IPS-20b (cell line): ENCODE data around the gene BBS10.
A peak's percentile ranks its signal among the peaks of the same experiment; 100 is the strongest.
"Not testable (repeated sequence)": the region's sequence is repeated elsewhere in the genome, so short reads cannot be mapped to it uniquely, and the experiment has no call there.

ENCODE experiments used
- H3K27ac ChIP-seq: one replicate; pipeline ENCODE4 v1.5.1; 2013; ENCODE audit warnings: low read length
- H3K27me3 ChIP-seq: 2 replicates; pipeline ENCODE4 v1.6.1; 2013; ENCODE audit warnings: mild to moderate bottlenecking, low read length, inconsistent platforms; ENCODE audit not compliant: insufficient read depth
- H3K36me3 ChIP-seq: 2 replicates; pipeline ENCODE4 v1.6.1; 2013; ENCODE audit warnings: low read depth, mild to moderate bottlenecking, inconsistent platforms, low read length, moderate library complexity; ENCODE audit not compliant: insufficient read depth
- H3K4me1 ChIP-seq: 2 replicates; pipeline ENCODE4 v1.6.1; 2013; ENCODE audit warnings: mild to moderate bottlenecking, control low read depth, inconsistent platforms, low read length, moderate library complexity; ENCODE audit not compliant: insufficient read depth
- H3K4me3 ChIP-seq: 2 replicates; pipeline ENCODE4 v1.5.1; 2013; ENCODE audit warnings: mild to moderate bottlenecking, low read length, inconsistent platforms
- H3K9ac ChIP-seq: 2 replicates; pipeline ENCODE4 v1.6.1; 2013; ENCODE audit warnings: low read depth, mild to moderate bottlenecking, inconsistent platforms, low read length, moderate library complexity
- H3K9me3 ChIP-seq: 2 replicates; pipeline ENCODE4 v1.6.1; 2013; ENCODE audit warnings: mild to moderate bottlenecking, low read depth, low read length, inconsistent platforms; ENCODE audit not compliant: insufficient read depth

The BBS10 gene

DNA sequence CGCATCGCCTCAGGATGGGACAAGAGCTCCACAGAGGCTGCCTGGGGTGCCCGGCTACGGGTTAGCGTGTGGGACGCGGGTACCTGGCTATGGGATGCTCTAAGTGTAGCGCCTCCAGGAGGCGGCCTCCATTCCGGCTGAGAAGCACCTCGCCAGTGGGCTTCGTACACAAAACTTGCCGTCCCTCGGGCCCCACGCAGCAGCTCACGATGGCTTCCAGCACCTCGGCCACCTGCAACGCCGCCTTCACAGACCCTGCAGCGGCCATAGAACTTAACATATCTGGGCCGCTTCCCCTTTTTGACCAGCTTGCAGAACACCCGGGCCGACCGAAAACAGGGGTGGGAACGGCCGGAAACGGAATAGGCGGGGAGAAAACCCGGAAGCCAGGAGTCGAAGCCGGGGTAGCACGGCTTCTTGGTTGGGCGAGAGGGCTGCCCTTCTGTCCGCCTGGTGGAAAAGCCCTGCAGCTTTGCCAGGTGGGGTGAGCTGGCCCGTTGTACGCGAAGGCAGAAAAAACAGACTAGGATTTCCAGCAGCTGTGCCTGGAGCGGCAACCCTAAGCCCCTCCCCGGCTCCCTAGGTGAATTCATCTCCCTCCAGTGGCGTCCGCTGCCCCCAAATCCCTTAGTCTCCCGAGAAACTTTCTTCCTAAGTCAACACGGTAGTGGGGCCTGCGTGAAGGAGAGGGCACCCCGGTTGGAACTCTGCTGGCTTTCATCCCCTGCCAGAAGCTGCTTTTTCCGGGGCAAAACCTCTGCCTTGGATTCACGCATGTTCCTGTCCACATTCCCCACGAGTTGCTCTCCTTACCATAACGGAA is at the start of gene BBS10:
BBS10 (minus strand) TSS at position 337 of the 823 bp plus-strand sequence; CDS start at position 280, 57 bp downstream.
- 0 out of 2 replicates have a peak, but pooled peaks cover 5% of the 10 kb centered on the region for H3K4me1 ChIP-seq
- H3K9ac ChIP-seq: peak within 1 kb of the TSS; percentile 90
- H3K27me3 ChIP-seq: no peaks in the 10 kb centered on the region
- H3K9me3 ChIP-seq: no peaks in the 10 kb centered on the region
- H3K4me3 ChIP-seq: peak within 1 kb of the TSS; percentile 94
- H3K27ac ChIP-seq: peak within 1 kb of the TSS; percentile 82
- H3K36me3 ChIP-seq: no peaks in the 10 kb centered on the region

DNA sequence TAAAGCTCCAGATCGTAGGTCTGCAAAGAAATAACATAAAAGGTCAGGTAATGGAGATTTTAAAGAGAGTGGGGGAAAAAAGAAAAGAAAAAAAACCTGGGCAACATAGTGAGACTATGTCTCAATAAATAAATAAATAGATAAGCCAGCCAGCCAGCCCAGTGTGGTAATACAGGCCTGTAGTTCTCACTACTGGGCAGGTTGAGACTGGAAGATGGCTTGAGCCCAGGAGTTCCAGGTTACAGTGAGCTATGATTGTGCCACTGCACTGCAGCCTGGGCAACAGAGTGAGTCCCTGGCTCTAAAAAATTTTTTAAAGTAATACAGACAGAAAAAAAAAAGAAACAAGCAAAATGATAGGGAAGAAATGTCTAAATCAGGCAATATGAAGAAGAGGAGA is 43.2 kb upstream of the BBS10 start:
- Histone ChIP-seq H3K36me3 (peaks cover 25% of the 10 kb centered on the region), H3K9me3 (no peaks in the 10 kb centered on the region), H3K4me3 (no peak overlapping the region), H3K9ac (no peak overlapping the region), H3K4me1 (no peaks in the 10 kb centered on the region), H3K27ac (no peak overlapping the region), H3K27me3 (no peaks in the 10 kb centered on the region)

DNA sequence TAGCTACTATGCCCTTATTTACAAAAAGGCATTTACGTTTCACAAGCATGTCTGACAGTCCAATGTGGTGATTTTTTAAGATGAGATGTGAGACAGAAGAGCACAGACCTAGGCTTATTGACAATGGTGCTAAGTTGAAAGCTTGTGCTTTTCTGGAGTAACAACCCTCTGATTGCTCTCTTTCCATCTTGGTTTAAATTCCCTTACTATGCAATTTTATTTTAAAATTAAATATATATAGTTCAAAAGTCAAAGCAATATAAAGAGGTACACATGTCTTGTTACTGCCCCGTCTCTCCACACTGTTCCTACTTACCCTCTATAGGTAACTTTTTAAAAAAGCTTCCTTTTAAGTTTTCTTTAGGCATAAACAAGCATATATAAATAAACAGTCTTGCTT is 39.4 kb upstream of the BBS10 start:
- Histone ChIP-seq H3K27ac (no peak overlapping the region), H3K9me3 (no peaks in the 10 kb centered on the region), H3K9ac (no peak overlapping the region), H3K27me3 (no peaks in the 10 kb centered on the region), H3K4me3 (no peak overlapping the region), H3K36me3 (peaks cover 44% of the 10 kb centered on the region), H3K4me1 (peaks cover 4% of the 10 kb centered on the region; the same call in 1 of the 2 replicates)

DNA sequence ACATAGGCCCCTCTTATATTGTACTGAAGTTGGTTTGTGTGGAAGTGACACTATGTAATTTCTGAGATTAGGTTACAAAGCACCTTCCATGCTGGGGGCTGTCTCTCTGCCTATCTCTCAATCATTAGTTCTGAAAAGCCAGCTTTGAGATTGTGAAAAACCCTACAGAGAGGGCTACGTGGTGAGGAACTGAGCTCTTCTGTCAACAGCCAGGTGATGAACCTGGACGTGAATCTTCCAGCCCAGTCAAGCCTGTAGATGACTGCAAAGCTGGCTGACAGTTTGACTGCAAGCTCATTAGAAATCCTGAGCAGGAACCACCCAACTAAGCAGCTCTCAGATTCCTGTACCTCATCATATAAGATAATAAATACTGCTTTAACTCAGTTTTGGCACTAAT is 36.3 kb upstream of the BBS10 start:
- peaks cover 4% of the 10 kb centered on the region; the same call in 1 of the 2 replicates for H3K4me1 ChIP-seq
- peaks cover 32% of the 10 kb centered on the region for H3K36me3 ChIP-seq
- H3K27me3 ChIP-seq: no peaks in the 10 kb centered on the region
- H3K9me3 ChIP-seq: no peaks in the 10 kb centered on the region
- no peak overlapping the region for H3K4me3 ChIP-seq
- no peak overlapping the region for H3K27ac ChIP-seq
- no peak overlapping the region for H3K9ac ChIP-seq

DNA sequence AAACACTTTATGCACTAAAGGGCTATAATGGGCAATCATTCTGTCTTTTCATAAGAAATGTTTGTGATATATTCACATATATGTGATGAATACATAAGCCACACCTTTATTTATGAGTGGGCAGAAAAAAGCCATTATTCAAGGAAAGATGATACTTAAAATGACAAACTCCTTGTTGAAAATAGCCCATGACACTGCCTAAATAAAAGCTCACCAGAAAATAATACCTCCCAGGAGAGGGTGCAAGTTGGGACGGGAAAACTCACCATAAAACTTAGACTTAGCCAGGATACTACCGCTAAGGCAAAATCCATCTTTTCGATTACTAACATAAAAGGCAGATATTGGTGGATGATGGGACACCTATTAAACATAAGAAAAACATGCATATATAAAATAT is 35.8 kb upstream of the BBS10 start:
- Histone ChIP-seq H3K4me3 (no peak overlapping the region), H3K36me3 (peaks cover 26% of the 10 kb centered on the region), H3K27me3 (no peaks in the 10 kb centered on the region), H3K9ac (no peak overlapping the region), H3K9me3 (no peaks in the 10 kb centered on the region), H3K27ac (no peak overlapping the region), H3K4me1 (peaks cover 4% of the 10 kb centered on the region; the same call in 1 of the 2 replicates)

DNA sequence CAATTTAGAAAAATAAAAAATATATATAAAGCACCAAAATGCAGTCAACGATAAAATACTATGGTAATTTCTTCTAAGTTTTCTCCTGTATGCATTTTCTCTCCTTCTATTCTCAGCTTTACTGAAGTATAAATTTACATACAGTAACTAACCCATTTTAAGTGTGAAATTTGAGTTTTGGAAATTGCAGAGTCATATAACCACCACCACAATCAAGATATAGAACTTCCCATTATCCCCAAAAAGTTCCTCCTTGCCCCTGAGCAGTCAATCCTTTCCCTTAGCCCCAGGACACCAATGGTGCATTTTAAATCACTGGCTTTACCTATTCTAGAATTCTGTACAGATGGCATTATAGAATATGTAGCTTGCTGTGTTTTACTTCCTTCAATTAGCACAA is 31.0 kb upstream of the BBS10 start:
- Histone ChIP-seq H3K4me1 (no peaks in the 10 kb centered on the region), H3K9ac (no peak overlapping the region), H3K9me3 (no peaks in the 10 kb centered on the region), H3K27me3 (no peaks in the 10 kb centered on the region), H3K36me3 (peaks cover 42% of the 10 kb centered on the region), H3K27ac (no peak overlapping the region), H3K4me3 (no peak overlapping the region)

DNA sequence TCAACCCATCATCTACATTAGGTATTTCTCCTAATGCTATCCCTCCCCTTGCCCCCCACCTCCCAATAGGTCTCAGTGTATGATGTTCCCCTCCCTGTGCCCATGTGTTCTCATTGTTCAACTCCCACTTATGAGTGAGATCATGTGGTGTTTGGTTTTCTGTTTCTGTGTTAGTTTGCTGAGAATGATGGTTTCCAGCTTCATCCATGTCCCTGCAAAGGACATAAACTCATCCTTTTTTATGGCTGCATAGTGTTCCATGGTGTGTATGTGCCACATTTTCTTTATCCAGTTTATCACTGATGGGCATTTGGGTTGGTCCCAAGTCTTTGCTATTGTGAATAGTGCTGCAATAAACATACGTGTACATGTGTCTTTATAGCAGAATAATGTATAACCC is 28.7 kb upstream of the BBS10 start:
- not testable (repeated sequence) for H3K4me1 ChIP-seq, H3K9ac ChIP-seq, H3K27ac ChIP-seq, H3K9me3 ChIP-seq, H3K27me3 ChIP-seq, H3K4me3 ChIP-seq
- H3K36me3 ChIP-seq: peaks cover 45% of the 10 kb centered on the region

DNA sequence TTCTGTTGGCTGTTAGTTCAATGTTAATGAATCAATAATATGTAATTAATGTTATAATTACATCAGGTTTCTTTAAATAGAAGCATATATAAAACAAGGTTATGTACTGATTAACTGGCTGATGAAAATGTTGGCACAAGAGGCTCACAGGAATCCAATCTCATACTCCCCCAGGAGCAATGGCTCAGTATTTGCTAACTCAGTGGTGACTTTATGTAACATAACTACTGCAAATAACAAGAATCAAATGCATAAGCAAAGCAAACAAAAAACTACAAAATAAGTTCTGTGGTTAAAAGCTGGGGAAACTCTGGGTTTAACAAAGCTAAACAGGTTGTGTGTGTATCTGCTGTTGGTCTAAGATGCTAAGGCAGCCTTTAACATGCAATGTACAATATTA is 27.7 kb upstream of the BBS10 start:
- H3K9me3 ChIP-seq: no peaks in the 10 kb centered on the region
- peaks cover 45% of the 10 kb centered on the region for H3K36me3 ChIP-seq
- H3K27me3 ChIP-seq: no peaks in the 10 kb centered on the region
- H3K27ac ChIP-seq: no peak overlapping the region
- H3K4me1 ChIP-seq: no peaks in the 10 kb centered on the region
- H3K9ac ChIP-seq: no peak overlapping the region
- no peak overlapping the region for H3K4me3 ChIP-seq

DNA sequence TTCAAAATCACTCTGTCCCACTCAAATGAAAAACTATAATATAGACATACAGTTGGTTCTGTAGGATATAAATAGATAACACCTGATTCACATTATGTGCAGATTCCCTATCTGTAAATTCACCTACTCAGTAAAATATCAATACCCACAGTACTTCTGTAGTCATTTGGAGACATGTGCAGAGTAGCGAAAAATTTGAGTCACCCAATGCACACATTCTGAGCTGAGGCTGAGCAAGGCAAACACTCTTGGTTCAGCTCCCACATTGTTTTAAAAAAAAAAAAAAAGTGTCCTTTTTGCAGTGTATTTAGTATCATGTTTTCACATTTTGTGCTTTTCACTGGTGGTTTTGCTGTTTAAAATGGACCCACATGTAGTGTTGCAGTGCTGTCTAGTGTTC is 27.3 kb upstream of the BBS10 start:
- Histone ChIP-seq H3K9me3 (no peaks in the 10 kb centered on the region), H3K36me3 (peaks cover 48% of the 10 kb centered on the region)

DNA sequence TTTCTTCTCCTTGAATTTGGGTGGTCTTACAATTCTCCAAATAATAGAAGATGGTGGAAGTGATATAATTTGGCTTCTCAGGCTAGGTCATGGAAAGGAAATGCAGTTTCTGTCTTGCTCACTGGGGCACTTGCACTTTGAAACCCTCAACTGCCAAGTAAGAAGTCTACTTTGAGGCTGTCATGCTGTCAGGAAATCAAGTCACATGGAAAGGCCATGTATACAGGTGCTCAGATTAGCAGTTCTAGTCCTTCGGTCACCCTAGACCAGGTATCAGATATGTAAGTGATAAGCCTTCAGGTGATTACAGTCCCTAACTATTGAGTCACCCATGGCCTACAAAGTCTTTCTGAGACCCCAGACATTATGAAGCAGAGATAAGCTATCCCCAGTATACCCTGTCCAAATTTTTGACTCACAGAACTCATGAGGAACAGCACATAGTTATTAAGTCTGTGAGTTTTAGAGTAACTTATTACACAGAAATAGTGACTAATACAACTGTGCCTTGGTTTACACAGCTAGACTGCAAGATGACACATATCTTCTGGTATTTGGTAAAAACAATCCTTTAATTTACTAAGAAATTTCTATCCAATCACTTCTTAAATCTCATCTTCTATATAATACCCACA is 26.3 kb upstream of the BBS10 start:
- H3K27me3 ChIP-seq: no peaks in the 10 kb centered on the region
- no peaks in the 10 kb centered on the region for H3K4me1 ChIP-seq
- H3K4me3 ChIP-seq: no peak overlapping the region
- H3K9me3 ChIP-seq: no peaks in the 10 kb centered on the region
- H3K36me3 ChIP-seq: peaks cover 49% of the 10 kb centered on the region
- H3K27ac ChIP-seq: no peak overlapping the region
- H3K9ac ChIP-seq: no peak overlapping the region

More for the DNA sequence above, 27.3 kb upstream of the BBS10 start:
- Histone ChIP-seq H3K9ac (no peak overlapping the region), H3K27ac (no peak overlapping the region), H3K4me3 (no peak overlapping the region), H3K4me1 (no peaks in the 10 kb centered on the region), H3K27me3 (no peaks in the 10 kb centered on the region)

DNA sequence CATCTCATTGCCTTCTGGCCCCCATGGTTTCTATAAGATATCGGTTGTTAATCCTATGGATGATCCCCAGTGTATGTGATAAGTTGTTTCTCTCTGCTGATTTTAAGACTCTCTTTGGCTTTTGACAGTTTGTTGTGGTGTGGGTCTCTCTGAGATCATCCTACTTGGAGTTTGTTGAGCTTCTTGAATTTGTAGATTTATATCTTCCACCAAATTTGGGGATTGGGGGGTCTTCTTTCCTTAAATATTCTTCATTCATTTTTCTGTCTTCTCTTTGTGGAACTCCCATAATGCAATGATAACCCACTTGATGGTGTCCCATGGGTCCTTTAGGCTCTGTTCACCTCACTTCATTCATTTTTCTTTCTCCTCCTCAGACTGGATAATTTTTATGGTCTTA is 20.0 kb upstream of the BBS10 start:
- no peaks in the 10 kb centered on the region for H3K4me1 ChIP-seq
- H3K27ac ChIP-seq: no peak overlapping the region
- H3K9me3 ChIP-seq: no peaks in the 10 kb centered on the region
- H3K36me3 ChIP-seq: peaks cover 50% of the 10 kb centered on the region
- no peak overlapping the region for H3K9ac ChIP-seq
- no peak overlapping the region for H3K4me3 ChIP-seq
- no peaks in the 10 kb centered on the region for H3K27me3 ChIP-seq

DNA sequence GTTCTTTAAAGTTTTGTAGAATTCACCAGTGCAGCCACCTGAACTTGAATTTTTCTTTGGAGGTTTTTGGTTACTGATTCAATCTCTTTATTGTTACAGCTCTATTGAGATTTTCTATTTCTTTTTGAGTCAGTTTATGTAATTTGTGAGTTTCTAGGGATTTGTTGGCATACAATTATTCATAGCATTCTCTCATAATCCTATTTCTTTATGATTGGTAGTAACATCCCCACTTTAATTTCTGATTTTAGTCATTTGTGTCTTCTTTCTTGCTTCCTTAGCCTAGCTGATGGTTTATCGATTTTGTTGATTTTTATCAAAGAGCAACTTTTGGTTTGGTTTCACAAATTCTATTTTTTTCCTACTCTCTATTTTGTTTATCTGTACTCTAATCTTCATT is 17.9 kb upstream of the BBS10 start:
- Histone ChIP-seq H3K27ac (no peak overlapping the region), H3K4me1 (no peaks in the 10 kb centered on the region), H3K9me3 (no peaks in the 10 kb centered on the region), H3K4me3 (no peak overlapping the region), H3K9ac (no peak overlapping the region), H3K27me3 (no peaks in the 10 kb centered on the region), H3K36me3 (peaks cover 42% of the 10 kb centered on the region)
